Breast epithelium (tissue), 4 donors: ENCODE results near the gene RASGRF2. TPM values are rescaled to one million over a fixed set of nuclear protein-coding genes. Genes with fewer than 3 reads are reported as not detected.

ENCODE experiments used
- DNase-seq, 2 donors: peaks; one replicate each; pipeline ENCODE4 v3.0.0-alpha.2; 2019; ENCODE audit warnings: low spot score in 2 of 2
- H3K27ac ChIP-seq, 2 donors: fragments of 200-600 bp; sonication (generic) in 1 of 2; one replicate each; pipeline ENCODE4 v1.5.1; 2016 to 2019; ENCODE audit warnings: mild to moderate bottlenecking in 1 of 2
- H3K27me3 ChIP-seq, 2 donors: fragments of 200-600 bp; sonication (generic) in 1 of 2; one replicate each; pipeline versions ENCODE4 v1.5.1 to v1.6.0; 2017 to 2019; ENCODE audit warnings: control low read depth in 1 of 2, mild to moderate bottlenecking in 1 of 2
- H3K36me3 ChIP-seq: fragments of 200-600 bp; one replicate; pipeline ENCODE4 v1.5.1; 2019
- H3K4me1 ChIP-seq, 2 donors: fragments of 200-600 bp; sonication (generic); one replicate each; pipeline ENCODE4 v1.5.1; 2016 to 2019; ENCODE audit warnings: control low read depth in 1 of 2
- H3K4me3 ChIP-seq, 3 donors: fragments of 200-600 bp; sonication (generic); 1 replicate in 2 of 3; 2 replicates in 1 of 3; pipeline ENCODE4 v1.5.1; 2016 to 2019; ENCODE audit warnings: mild to moderate bottlenecking in 3 of 3, moderate library complexity in 2 of 3
- H3K9me3 ChIP-seq, 2 donors: fragments of 200-600 bp; sonication (generic) in 1 of 2; one replicate each; pipeline ENCODE4 v1.5.1; 2016 to 2019; ENCODE audit warnings: control low read depth in 1 of 2
- POLR2A ChIP-seq: fragments of 450-650 bp; IDR thresholded peaks from one replicate; pipeline ENCODE4 v1.6.1; 2016; ENCODE audit warnings: antibody characterized with exemption, mild to moderate bottlenecking, moderate library complexity
- POLR2AphosphoS5 ChIP-seq, 3 donors: sonication (generic); formaldehyde crosslinking; IDR thresholded peaks; one replicate each; pipeline ENCODE4 v1.6.1; 2017; ENCODE audit warnings: antibody characterized with exemption in 3 of 3
- intact Hi-C: fragments of 100-400 bp; cut with DNase I; formaldehyde crosslinking; loops from one replicate; pipeline ENCODE4 v1.15.1; 2023; ENCODE audit warnings: low total_unique reads
- total RNA-seq, 3 donors: library from RNA; depleted of rRNA; stranded (reverse); fragments of >200 nt; gene quantifications; one replicate each; pipeline ENCODE4 v1.1.0, GENCODE V29; 2016
- TF ChIP-seq, protein P1 (sequence below), 3 donors: fragments of 450-650 bp; IDR thresholded peaks; one replicate each; pipeline ENCODE4 v1.5.1; 2016 to 2017; ENCODE audit warnings: antibody characterized with exemption in 3 of 3, mild to moderate bottlenecking in 3 of 3, moderate library complexity in 3 of 3

RASGRF2 gene
- total RNA-seq, 3 donors from 2014 or later: 6.1 to 15.7 (median 11.1) TPM

GRCh38 chr5:81069990-81070389, 109.8 kb downstream of the RASGRF2 start:
- no peak overlapping the region for H3K4me3 ChIP-seq
- DNase-seq: no peak
- no peaks in the 10 kb centered on the region for H3K36me3 ChIP-seq
- no peaks in the 10 kb centered on the region for H3K27me3 ChIP-seq
- no peaks in the 10 kb centered on the region for H3K9me3 ChIP-seq
- intact Hi-C loops: no loop called here
- no peaks in the 10 kb centered on the region for H3K4me1 ChIP-seq
- TF ChIP-seq, protein P1, sequence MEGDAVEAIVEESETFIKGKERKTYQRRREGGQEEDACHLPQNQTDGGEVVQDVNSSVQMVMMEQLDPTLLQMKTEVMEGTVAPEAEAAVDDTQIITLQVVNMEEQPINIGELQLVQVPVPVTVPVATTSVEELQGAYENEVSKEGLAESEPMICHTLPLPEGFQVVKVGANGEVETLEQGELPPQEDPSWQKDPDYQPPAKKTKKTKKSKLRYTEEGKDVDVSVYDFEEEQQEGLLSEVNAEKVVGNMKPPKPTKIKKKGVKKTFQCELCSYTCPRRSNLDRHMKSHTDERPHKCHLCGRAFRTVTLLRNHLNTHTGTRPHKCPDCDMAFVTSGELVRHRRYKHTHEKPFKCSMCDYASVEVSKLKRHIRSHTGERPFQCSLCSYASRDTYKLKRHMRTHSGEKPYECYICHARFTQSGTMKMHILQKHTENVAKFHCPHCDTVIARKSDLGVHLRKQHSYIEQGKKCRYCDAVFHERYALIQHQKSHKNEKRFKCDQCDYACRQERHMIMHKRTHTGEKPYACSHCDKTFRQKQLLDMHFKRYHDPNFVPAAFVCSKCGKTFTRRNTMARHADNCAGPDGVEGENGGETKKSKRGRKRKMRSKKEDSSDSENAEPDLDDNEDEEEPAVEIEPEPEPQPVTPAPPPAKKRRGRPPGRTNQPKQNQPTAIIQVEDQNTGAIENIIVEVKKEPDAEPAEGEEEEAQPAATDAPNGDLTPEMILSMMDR (IDR thresholded peaks at IDR 0.05): no peak
- TF ChIP-seq POLR2A: no peak
- TF ChIP-seq POLR2AphosphoS5 (IDR thresholded peaks at IDR 0.05): no peak
- no peak overlapping the region for H3K27ac ChIP-seq

GRCh38 chr5:81070571-81071255, 110.5 kb downstream of the RASGRF2 start:
- H3K4me3 ChIP-seq: no peak overlapping the region
- no peak overlapping the region for H3K27ac ChIP-seq
- intact Hi-C loops: no loop called here
- DNase-seq: no peak
- no peaks in the 10 kb centered on the region for H3K36me3 ChIP-seq
- TF ChIP-seq, protein P1 (IDR thresholded peaks at IDR 0.05): no peak
- TF ChIP-seq POLR2A (no peak), POLR2AphosphoS5 (IDR thresholded peaks at IDR 0.05) (no peak)
- no peaks in the 10 kb centered on the region for H3K9me3 ChIP-seq
- H3K27me3 ChIP-seq: no peaks in the 10 kb centered on the region
- no peaks in the 10 kb centered on the region for H3K4me1 ChIP-seq

GRCh38 chr5:81075041-81075440, 114.9 kb downstream of the RASGRF2 start:
- intact Hi-C loops: no loop called here
- TF ChIP-seq POLR2AphosphoS5 (IDR thresholded peaks at IDR 0.05) (no peak), POLR2A (no peak)
- TF ChIP-seq, protein P1 (IDR thresholded peaks at IDR 0.05): no peak
- Histone ChIP-seq H3K4me1 (no peaks in the 10 kb centered on the region), H3K27me3 (no peaks in the 10 kb centered on the region), H3K9me3 (no peaks in the 10 kb centered on the region), H3K4me3 (no peak overlapping the region), H3K27ac (no peak overlapping the region), H3K36me3 (no peaks in the 10 kb centered on the region)
- DNase-seq: no peak

DNA sequence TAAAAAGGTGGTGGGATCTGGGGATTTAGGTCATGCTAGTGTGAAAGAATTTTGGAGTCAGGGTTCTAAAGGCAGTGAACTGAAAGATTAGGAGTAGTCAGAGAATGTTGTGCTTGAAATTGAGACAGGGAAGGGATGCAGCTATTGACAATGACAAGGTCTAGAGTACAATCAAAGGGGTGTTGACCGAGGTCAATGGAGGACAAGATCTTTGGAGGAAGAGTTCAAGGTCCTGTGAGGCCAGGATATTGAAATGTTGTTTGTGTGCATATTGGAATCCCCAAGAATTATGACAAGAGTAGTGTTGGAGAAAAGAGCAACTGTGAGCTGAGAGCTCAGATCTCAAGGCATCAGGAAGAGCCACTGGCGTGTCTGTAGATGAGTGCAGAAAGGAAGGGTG, 116.9 kb downstream of the RASGRF2 start:
- intact Hi-C loops: no loop called here
- no peak overlapping the region for H3K27ac ChIP-seq
- H3K4me1 ChIP-seq: no peaks in the 10 kb centered on the region
- H3K27me3 ChIP-seq: no peaks in the 10 kb centered on the region
- H3K36me3 ChIP-seq: no peaks in the 10 kb centered on the region
- DNase-seq: no peak
- TF ChIP-seq POLR2A: no peak
- TF ChIP-seq POLR2AphosphoS5 (IDR thresholded peaks at IDR 0.05): no peak
- TF ChIP-seq, protein P1 (IDR thresholded peaks at IDR 0.05): no peak
- no peak overlapping the region for H3K4me3 ChIP-seq
- no peaks in the 10 kb centered on the region for H3K9me3 ChIP-seq

DNA sequence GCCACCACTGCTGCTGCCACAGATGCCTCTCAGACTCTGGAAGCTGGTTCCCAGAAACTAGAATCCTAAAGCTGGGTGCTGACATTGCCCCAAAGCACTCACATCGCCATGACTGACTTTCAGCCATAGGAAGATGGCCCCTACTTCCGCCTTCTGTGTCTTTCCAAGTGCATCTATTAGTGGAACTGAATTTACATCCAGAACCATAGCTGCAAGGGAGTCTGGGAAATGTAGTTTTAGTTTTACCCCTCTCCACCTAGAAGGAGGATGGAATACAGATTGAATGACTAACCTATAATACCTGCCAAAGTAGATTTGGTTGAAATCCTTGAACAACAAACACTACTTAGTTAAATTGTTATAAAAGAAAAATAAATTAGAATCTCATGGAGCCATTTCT, 118.8 kb downstream of the RASGRF2 start:
- intact Hi-C loops: no loop called here
- no peak for DNase-seq
- Histone ChIP-seq H3K27ac (no peak overlapping the region), H3K4me1 (no peaks in the 10 kb centered on the region), H3K36me3 (no peaks in the 10 kb centered on the region), H3K4me3 (no peak overlapping the region), H3K27me3 (no peaks in the 10 kb centered on the region), H3K9me3 (no peaks in the 10 kb centered on the region)
- TF ChIP-seq, protein P1 (IDR thresholded peaks at IDR 0.05): no peak
- TF ChIP-seq POLR2A (no peak), POLR2AphosphoS5 (IDR thresholded peaks at IDR 0.05) (no peak)
